Renal cortex interstitium (tissue), 11 donors: ENCODE data around the gene TSBP1. TPM values are rescaled to one million over a fixed set of nuclear protein-coding genes. Genes with fewer than 3 reads are reported as not detected.
"Not testable (repeated sequence)": the region's sequence is repeated elsewhere in the genome, so short reads cannot be mapped to it uniquely, and the experiment has no call there.

ENCODE experiments used
- DNase-seq, 11 donors: peaks; one replicate each; pipeline ENCODE4 v3.0.0-alpha.2; 2013; ENCODE audit warnings: low read depth in 9 of 11, low spot score in 4 of 11; ENCODE audit errors: extremely low read depth in 1 of 11
- polyA plus RNA-seq, 3 donors: library from polyadenylated mRNA; unstranded; fragments of 120-200 nt; gene quantifications; one replicate each; pipeline ENCODE4 v1.2.1, GENCODE V29; 2013; ENCODE audit not compliant: insufficient read length in 3 of 3

TSBP1 gene
- polyA plus RNA-seq, 3 donors: 0.13 to 0.34 (median 0.20) TPM

GRCh38 chr6:32386040-32386439, 14.3 kb upstream of the TSBP1 start:
- DNase-seq: no peak

GRCh38 chr6:32382757-32383420, 11.2 kb upstream of the TSBP1 start:
- no peak for DNase-seq

GRCh38 chr6:32379545-32379944, 7.8 kb upstream of the TSBP1 start:
- DNase-seq: no peak

GRCh38 chr6:32375739-32376529, 4.2 kb upstream of the TSBP1 start:
- DNase-seq: no peak

GRCh38 chr6:32371229-32371628, 474 bp downstream of the TSBP1 start:
- DNase-seq: no peak

GRCh38 chr6:32370505-32370904, 1.2 kb downstream of the TSBP1 start:
- no peak for DNase-seq

GRCh38 chr6:32369660-32370059, 2.0 kb downstream of the TSBP1 start:
- DNase-seq: no peak

- DNase-seq: no peak
Observed at GRCh38 chr6:32367644-32368043, 4.1 kb downstream of the TSBP1 start.

GRCh38 chr6:32359225-32359624, 12.5 kb downstream of the TSBP1 start:
- not testable (repeated sequence) for DNase-seq

- DNase-seq: not testable (repeated sequence)
Observed at GRCh38 chr6:32358548-32358947, 13.2 kb downstream of the TSBP1 start.

GRCh38 chr6:32355018-32355417, 16.7 kb downstream of the TSBP1 start:
- no peak for DNase-seq

GRCh38 chr6:32353348-32353747, 18.4 kb downstream of the TSBP1 start:
- DNase-seq: no peak

- no peak for DNase-seq
Observed at GRCh38 chr6:32340242-32340641, 31.5 kb downstream of the TSBP1 start.

- DNase-seq: no peak
Observed at GRCh38 chr6:32337186-32337805, 34.4 kb downstream of the TSBP1 start.

- DNase-seq: no peak
Observed at GRCh38 chr6:32332433-32332832, 39.3 kb downstream of the TSBP1 start.

- no peak for DNase-seq
Observed at GRCh38 chr6:32329141-32329540, 42.6 kb downstream of the TSBP1 start.

GRCh38 chr6:32327103-32327502, 44.6 kb downstream of the TSBP1 start:
- no peak for DNase-seq

GRCh38 chr6:32318501-32318900, 53.2 kb downstream of the TSBP1 start:
- no peak for DNase-seq

- no peak for DNase-seq
Observed at GRCh38 chr6:32317541-32317940, 54.2 kb downstream of the TSBP1 start.

- no peak for DNase-seq
Observed at GRCh38 chr6:32313964-32314363, 57.7 kb downstream of the TSBP1 start.
